ENCODE data around the gene FBXW12. TPM values are rescaled to one million over a fixed set of nuclear protein-coding genes. Genes with fewer than 3 reads are reported as not detected.

FBXW12 gene
- total RNA-seq, 1 experiment from 2014 or later, result 0.74 TPM

- no peak overlapping the region for H3K18ac ChIP-seq (ENCODE audit: insufficient read length, low read depth, low read length)
- no peak overlapping the region for H3K56ac ChIP-seq (ENCODE audit: insufficient read length, low read depth, low read length)
- H3K27ac Mint-ChIP-seq, result no peak overlapping the region
- no peak overlapping the region for H4K5ac ChIP-seq (ENCODE audit: insufficient read length, low read depth, low read length)
- no peak overlapping the region for H2BK120ac ChIP-seq (ENCODE audit: low read depth, low read length, poor library complexity, severe bottlenecking)
- H3K4me3 Mint-ChIP-seq, result no peak overlapping the region
- H2BK15ac ChIP-seq (ENCODE audit: low read depth, low read length), result no peak overlapping the region
- no peak overlapping the region for H2AK5ac ChIP-seq (ENCODE audit: insufficient read length, low read length)
- H3K9ac ChIP-seq (ENCODE audit: extremely low read depth, insufficient read length, low read length), result no peak overlapping the region
- no peak overlapping the region for H3T11ph ChIP-seq (ENCODE audit: low read length)
- no peak overlapping the region for H4K91ac ChIP-seq (ENCODE audit: insufficient read length, low read depth, low read length)
- no peaks in the 10 kb centered on the region for H3K9me3 ChIP-seq (ENCODE audit: control insufficient read depth, low read depth, low read length)
- H3K27me3 Mint-ChIP-seq (ENCODE audit: low read depth), result peaks cover 10% of the 10 kb centered on the region
- H3K14ac ChIP-seq (ENCODE audit: insufficient read depth, low read length), result no peak overlapping the region
- H2BK20ac ChIP-seq (ENCODE audit: low read depth, low read length, poor library complexity, severe bottlenecking), result no peak overlapping the region
- H3K4me2 ChIP-seq (ENCODE audit: insufficient read depth, insufficient read length, low read length), result no peak overlapping the region
- H3K23me2 ChIP-seq (ENCODE audit: insufficient read length, low read depth, low read length, poor library complexity, severe bottlenecking), result no peaks in the 10 kb centered on the region
- no peak overlapping the region for H2BK5ac ChIP-seq (ENCODE audit: insufficient read length, low read length)
- no peaks in the 10 kb centered on the region for H3K79me2 ChIP-seq (ENCODE audit: insufficient read depth, low read length)
- peaks cover 7 to 8% of the 10 kb centered on the region in 2 experiments for H3K4me1 Mint-ChIP-seq
- no peaks in the 10 kb centered on the region for H4K20me1 ChIP-seq (ENCODE audit: control insufficient read depth, insufficient read depth, insufficient read length)
- 0 out of 2 replicates have a peak, but pooled peaks cover 2% of the 10 kb centered on the region for H3K4me1 ChIP-seq (ENCODE audit: insufficient read depth, low read length)
- TF ChIP-seq CTCF (conservative IDR thresholded peaks at IDR 0.05), result no peak
- no peak overlapping the region for H2BK12ac ChIP-seq (ENCODE audit: insufficient read length, low read depth, low read length)
- no peak for DNase-seq
- H3K36me3 Mint-ChIP-seq (ENCODE audit: insufficient read depth in 1 of 3, low read depth in 3 of 3), result no peaks in the 10 kb centered on the region
- no peaks in the 10 kb centered on the region for H3K79me1 ChIP-seq (ENCODE audit: insufficient read depth, low read depth, low read length, poor library complexity, severe bottlenecking)
- no peak overlapping the region for H4K8ac ChIP-seq (replicated peaks; ENCODE audit: insufficient read length, low read depth, low read length)
- H2AFZ ChIP-seq (ENCODE audit: low read length), result no peak overlapping the region
- H3K27ac ChIP-seq (ENCODE audit: insufficient read length, low read depth, low read length), result no peak overlapping the region
- H3K27me3 ChIP-seq (ENCODE audit: insufficient read depth, low read length), result no peaks in the 10 kb centered on the region
- no peaks in the 10 kb centered on the region; a peak in 1 of 5 replicates for H3K9me3 Mint-ChIP-seq
- H3K23ac ChIP-seq (ENCODE audit: insufficient read length, low read depth, low read length), result no peak overlapping the region
- H3K4ac ChIP-seq (ENCODE audit: low read depth, low read length), result no peak overlapping the region
- no CpG with 5 or more reads among the region's 2 CpGs for WGBS (ENCODE audit: extremely low coverage, insufficient read length, low lambda C conversion rate)
Measured at GRCh38 chr3:48394391-48394790, 22.4 kb downstream of the FBXW12 start.
